Measurements from ENCODE around the gene ABCF2. TPM values are rescaled to one million over a fixed set of nuclear protein-coding genes. Genes with fewer than 3 reads are reported as not detected.

Gene ABCF2
- total RNA-seq, 1 donor from 2014 or later: 31.3 TPM

GRCh38 chr7:151198945-151199848, 27.8 kb downstream of the ABCF2 start:
- Histone ChIP-seq H3F3A (ENCODE audit: low read depth) (no peaks in the 10 kb centered on the region), H3K9ac (no peak overlapping the region), H3K79me2 (ENCODE audit: low read depth) (no peaks in the 10 kb centered on the region), H3K9me3 (ENCODE audit: low read depth) (no peaks in the 10 kb centered on the region), H4K20me1 (ENCODE audit: low read depth) (no peaks in the 10 kb centered on the region), H3K27ac (no peak overlapping the region), H3K4me3 (no peak overlapping the region), H3K4me2 (peak overlapping the region; percentile 49), H3K36me3 (no peaks in the 10 kb centered on the region), H3K4me1 (peaks cover 11% of the 10 kb centered on the region), H3K27me3 (peaks cover 16% of the 10 kb centered on the region), H2AFZ (replicated peaks) (peak overlapping the region; percentile 93)
- Mint-ChIP-seq H3K36me3 (no peaks in the 10 kb centered on the region), H3K4me1 (no peaks in the 10 kb centered on the region), H3K9me3 (peaks cover 2% of the 10 kb centered on the region), H3K27me3 (ENCODE audit: insufficient read depth, low read depth) (peaks cover 2% of the 10 kb centered on the region), H3K27ac (peak overlapping the region; percentile 55), H3K4me3 (no peak overlapping the region)
- DNase-seq (ENCODE audit: low spot score): peak; percentile 52
- no peak for TF ChIP-seq EZH2phosphoT487 (IDR thresholded peaks at IDR 0.05)
- TF ChIP-seq EZH2 (IDR thresholded peaks at IDR 0.05): no peak
- no peak for TF ChIP-seq CTCF (IDR thresholded peaks at IDR 0.05)

- H4K20me1 ChIP-seq (ENCODE audit: low read depth): no peaks in the 10 kb centered on the region
- peaks cover 11% of the 10 kb centered on the region for H3K4me1 ChIP-seq
- no peak for DNase-seq (ENCODE audit: low spot score)
- peaks cover 12% of the 10 kb centered on the region for H3K27me3 ChIP-seq
- peaks cover 8% of the 10 kb centered on the region for H3K27me3 Mint-ChIP-seq (ENCODE audit: insufficient read depth, low read depth)
- H3F3A ChIP-seq (ENCODE audit: low read depth): no peaks in the 10 kb centered on the region
- no peak overlapping the region for H3K27ac Mint-ChIP-seq
- H3K4me3 ChIP-seq: no peak overlapping the region
- H3K4me1 Mint-ChIP-seq: no peaks in the 10 kb centered on the region
- no peaks in the 10 kb centered on the region for H3K36me3 Mint-ChIP-seq
- H3K9ac ChIP-seq: no peak overlapping the region
- no peaks in the 10 kb centered on the region for H3K79me2 ChIP-seq (ENCODE audit: low read depth)
- TF ChIP-seq EZH2 (IDR thresholded peaks at IDR 0.05) (no peak), EZH2phosphoT487 (IDR thresholded peaks at IDR 0.05) (no peak), CTCF (IDR thresholded peaks at IDR 0.05) (no peak)
- no peak overlapping the region for H3K27ac ChIP-seq
- H3K4me3 Mint-ChIP-seq: no peak overlapping the region
- H3K36me3 ChIP-seq: no peaks in the 10 kb centered on the region
- peaks cover 2% of the 10 kb centered on the region for H3K9me3 Mint-ChIP-seq
- H3K9me3 ChIP-seq (ENCODE audit: low read depth): no peaks in the 10 kb centered on the region
- no peak overlapping the region for H3K4me2 ChIP-seq
- no peak overlapping the region for H2AFZ ChIP-seq (replicated peaks)
Observed at GRCh38 chr7:151197932-151198331, 29.1 kb downstream of the ABCF2 start.

GRCh38 chr7:151195616-151196450, 31.2 kb downstream of the ABCF2 start:
- Histone ChIP-seq H3K4me2 (no peak overlapping the region), H3K79me2 (ENCODE audit: low read depth) (no peaks in the 10 kb centered on the region), H3K36me3 (no peaks in the 10 kb centered on the region), H4K20me1 (ENCODE audit: low read depth) (no peaks in the 10 kb centered on the region), H3K9ac (no peak overlapping the region), H3K4me3 (no peak overlapping the region), H3F3A (ENCODE audit: low read depth) (no peaks in the 10 kb centered on the region), H3K9me3 (ENCODE audit: low read depth) (no peaks in the 10 kb centered on the region), H3K27me3 (peaks cover 12% of the 10 kb centered on the region), H2AFZ (replicated peaks) (no peak overlapping the region), H3K27ac (no peak overlapping the region), H3K4me1 (peaks cover 11% of the 10 kb centered on the region)
- Mint-ChIP-seq H3K27me3 (ENCODE audit: insufficient read depth, low read depth) (peaks cover 10% of the 10 kb centered on the region), H3K4me1 (no peaks in the 10 kb centered on the region), H3K4me3 (no peak overlapping the region), H3K9me3 (no peaks in the 10 kb centered on the region), H3K27ac (no peak overlapping the region), H3K36me3 (no peaks in the 10 kb centered on the region)
- TF ChIP-seq CTCF (IDR thresholded peaks at IDR 0.05) (no peak), EZH2phosphoT487 (IDR thresholded peaks at IDR 0.05) (no peak), EZH2 (IDR thresholded peaks at IDR 0.05) (no peak)
- no peak for DNase-seq (ENCODE audit: low spot score)

All from neural progenitor cell (in vitro differentiated cells).